AG09319 (cell line): ENCODE results near the gene ARHGEF16.

Experiments used
- DNase-seq: peaks from one replicate; pipeline ENCODE4 v3.0.0-alpha.2; 2010; ENCODE audit warnings: low read depth; ENCODE audit errors: extremely low read depth
- TF ChIP-seq, protein P1 (sequence below): IDR thresholded peaks from 2 replicates; pipeline ENCODE4 v1.5.1; 2011; ENCODE audit warnings: low read depth, mild to moderate bottlenecking, inconsistent platforms, low read length, moderate library complexity

Gene ARHGEF16

DNA sequence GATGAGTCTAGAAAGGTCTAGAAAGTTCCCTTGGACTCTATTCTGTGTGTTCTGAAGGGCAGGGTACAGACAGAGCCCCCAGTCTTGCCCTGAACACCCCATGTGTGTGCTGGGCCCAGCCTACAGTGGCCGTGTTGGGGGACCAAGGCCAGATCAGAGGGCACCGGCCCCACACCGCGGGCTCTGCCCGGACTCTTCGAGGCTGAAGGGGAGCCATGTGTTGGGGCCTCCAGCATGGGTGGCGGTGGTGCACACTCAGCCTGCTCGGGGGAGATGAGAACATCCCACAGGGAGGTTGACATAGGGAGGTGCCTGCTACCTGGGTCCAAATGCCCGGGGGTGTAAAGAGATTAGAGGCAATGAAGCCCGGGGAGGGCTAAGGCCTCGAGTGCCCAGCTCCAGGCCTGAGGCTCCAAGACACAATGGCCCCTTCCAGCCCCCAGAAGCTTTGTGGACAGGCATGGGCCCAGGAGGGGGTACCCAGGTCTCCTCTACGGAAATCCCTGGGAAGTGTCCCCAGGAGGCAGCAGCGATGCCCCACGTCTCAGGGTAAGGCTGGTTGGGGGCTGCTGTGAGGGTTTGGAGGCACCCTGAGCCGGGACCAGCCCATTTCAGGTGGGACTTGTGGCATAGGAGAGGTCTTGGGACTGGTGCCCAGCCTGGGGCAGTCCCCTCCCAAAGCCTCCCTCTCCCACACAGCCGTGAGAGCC, 12.1 kb downstream of the ARHGEF16 start:
- DNase-seq, result no peak
- TF ChIP-seq, protein P1, sequence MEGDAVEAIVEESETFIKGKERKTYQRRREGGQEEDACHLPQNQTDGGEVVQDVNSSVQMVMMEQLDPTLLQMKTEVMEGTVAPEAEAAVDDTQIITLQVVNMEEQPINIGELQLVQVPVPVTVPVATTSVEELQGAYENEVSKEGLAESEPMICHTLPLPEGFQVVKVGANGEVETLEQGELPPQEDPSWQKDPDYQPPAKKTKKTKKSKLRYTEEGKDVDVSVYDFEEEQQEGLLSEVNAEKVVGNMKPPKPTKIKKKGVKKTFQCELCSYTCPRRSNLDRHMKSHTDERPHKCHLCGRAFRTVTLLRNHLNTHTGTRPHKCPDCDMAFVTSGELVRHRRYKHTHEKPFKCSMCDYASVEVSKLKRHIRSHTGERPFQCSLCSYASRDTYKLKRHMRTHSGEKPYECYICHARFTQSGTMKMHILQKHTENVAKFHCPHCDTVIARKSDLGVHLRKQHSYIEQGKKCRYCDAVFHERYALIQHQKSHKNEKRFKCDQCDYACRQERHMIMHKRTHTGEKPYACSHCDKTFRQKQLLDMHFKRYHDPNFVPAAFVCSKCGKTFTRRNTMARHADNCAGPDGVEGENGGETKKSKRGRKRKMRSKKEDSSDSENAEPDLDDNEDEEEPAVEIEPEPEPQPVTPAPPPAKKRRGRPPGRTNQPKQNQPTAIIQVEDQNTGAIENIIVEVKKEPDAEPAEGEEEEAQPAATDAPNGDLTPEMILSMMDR, result no peak

DNA sequence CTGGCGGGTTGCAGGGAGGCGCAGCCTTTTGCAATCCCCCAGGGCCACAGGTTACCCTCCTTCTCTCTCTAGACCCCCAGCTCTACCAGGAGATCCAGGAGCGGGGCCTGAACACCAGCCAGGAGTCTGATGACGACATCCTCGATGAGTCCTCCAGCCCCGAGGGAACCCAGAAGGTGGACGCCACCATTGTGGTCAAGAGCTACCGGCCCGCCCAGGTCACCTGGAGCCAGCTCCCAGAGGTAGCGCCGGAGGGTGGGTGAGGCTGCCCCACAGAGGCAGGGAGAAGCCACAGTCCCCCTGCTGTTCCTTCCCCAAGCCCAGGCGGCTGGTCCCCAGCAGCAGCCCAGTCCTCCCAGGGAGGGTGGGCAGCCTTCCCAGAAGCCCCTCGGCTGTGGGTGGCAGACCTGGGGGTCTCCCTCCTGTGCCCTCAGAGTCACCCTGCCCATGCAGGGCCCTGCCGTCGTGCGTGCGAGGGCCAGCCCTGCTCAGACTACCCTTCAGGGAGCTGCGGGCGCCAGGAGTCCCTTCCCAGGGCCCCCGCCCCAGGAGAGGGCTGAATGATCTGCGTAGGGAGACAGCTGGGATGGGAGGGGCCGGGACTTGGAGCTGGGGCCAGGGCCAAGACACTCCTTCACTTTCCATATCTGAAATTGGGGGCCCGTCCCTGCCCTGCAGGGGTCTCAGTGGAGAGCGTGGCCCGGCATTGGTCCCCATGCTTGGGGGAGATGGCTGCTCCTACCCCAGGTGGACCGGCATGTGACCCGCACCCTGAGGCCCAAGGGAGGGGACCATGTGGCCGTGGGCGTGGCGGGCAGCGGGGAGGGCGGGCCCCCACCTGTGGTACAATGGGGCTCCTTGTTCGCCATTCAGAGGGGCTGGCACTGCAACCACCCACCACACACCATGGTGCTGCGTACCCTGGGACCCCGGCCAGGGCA, 12.9 kb downstream of the ARHGEF16 start:
- no peak for DNase-seq
- TF ChIP-seq, protein P1, result no peak

DNA sequence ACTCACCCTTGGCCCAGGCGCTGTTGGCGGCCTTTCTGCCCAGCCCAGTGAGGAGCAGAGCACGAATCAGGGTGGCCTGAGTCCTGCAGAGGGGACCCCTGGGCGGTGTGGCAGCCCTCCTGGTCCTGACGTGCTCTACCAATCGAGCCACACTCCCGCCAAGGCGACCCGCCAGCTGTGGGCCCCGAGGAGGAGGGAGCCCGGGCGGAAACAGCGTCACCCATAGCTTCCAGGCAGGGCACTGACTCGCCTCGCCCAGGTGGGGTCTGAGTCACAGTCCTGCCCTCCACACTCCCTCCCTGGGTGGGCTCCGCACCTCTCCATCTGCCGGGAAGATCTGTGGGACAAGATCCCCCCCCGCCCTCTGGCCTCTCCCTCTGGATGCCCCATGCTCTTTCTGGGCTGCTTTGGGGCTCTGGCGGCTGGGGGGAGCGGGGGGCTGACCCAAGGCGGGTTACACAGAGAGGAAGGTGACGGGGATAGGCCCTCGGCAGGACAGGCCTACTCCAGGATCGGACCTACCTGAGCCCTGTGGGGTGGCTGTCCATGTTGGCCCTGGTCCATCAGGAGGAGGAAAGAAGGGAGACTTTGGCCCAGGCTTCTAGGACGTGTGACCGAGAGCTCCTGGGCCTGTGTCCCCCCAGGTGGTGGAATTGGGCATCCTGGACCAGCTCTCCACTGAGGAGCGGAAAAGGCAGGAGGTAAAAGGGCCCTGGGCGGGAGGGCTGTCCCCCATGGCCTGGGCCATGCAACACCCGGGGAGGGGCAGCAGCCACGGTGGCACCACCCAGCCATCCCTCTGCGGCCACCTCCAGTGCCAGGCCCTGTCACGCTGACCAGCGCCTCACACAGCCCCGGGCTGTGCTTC, 14.0 kb downstream of the ARHGEF16 start:
- no peak for DNase-seq
- TF ChIP-seq, protein P1, result no peak

DNA sequence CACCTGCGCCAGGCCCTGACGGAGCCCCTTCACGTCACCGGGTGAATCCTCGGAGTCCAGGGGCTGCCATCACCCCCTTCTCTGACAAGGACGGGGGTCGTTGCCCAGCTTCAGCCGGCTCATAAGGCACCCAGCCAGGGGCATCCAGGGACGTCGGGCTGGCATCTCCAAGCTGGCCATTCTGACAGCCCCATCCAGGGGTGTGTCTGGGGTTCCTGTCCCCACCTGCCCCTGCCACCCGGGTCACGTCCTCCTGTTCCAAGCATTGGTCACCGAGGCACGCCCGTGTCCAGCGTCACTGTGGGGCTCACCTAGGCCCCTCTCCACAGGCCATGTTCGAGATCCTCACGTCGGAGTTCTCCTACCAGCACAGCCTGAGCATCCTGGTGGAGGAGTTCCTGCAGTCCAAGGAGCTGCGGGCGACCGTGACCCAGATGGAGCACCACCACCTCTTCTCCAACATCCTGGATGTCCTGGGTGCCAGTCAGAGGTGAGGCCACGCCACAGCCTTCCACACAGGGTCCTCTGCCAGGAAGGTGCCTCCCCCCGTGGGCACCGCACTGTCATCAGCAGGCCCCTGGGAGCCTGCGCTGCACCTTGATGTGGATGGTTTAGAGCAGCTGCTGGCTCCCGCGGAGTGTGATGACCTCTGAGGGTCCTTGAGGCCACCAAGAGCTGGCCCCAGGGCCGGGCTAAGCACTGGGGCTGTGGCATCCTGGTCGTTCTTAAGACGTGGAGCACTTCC, 14.8 kb downstream of the ARHGEF16 start:
- TF ChIP-seq, protein P1, result no peak
- no peak for DNase-seq

DNA sequence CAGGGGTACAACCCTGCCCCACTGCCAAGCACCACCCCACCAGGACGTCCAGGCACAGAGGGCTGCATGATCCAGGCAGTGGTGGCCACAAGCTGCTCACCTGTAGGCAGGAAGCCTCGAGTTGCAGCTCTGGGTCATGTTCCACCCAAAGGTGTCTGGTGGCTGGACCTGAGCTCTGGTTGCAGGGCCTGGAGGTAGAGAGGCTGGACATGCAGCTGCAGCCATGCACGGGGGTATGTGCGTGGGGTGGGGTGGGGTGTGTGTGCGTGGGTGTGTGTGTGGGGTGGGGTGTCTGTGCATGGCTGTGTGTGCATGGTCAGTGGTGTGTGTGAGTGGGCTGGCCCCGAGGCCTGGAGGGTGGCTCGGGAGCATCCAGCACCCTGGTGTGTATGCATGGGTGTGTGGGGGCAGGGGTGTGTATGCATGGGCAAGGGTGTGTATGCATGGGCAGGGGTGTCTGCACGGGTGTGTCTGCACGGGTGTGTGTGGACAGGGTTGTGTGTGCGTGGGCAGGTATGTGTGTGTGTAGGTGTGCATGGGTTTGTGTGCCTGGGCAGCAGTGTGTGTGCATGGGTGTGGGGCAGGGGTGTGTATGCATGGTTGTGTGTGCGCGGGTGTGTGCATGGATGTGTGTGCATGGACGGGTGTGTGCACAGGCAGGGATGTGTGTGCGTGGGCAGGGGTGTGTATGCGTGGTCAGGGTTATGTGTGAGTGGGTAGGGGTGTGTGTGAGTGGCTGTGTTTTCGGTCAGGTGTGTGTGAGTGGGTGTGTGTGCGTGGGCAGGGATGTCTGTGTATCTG, 15.6 kb downstream of the ARHGEF16 start:
- DNase-seq, result no peak
- TF ChIP-seq, protein P1, result no peak

DNA sequence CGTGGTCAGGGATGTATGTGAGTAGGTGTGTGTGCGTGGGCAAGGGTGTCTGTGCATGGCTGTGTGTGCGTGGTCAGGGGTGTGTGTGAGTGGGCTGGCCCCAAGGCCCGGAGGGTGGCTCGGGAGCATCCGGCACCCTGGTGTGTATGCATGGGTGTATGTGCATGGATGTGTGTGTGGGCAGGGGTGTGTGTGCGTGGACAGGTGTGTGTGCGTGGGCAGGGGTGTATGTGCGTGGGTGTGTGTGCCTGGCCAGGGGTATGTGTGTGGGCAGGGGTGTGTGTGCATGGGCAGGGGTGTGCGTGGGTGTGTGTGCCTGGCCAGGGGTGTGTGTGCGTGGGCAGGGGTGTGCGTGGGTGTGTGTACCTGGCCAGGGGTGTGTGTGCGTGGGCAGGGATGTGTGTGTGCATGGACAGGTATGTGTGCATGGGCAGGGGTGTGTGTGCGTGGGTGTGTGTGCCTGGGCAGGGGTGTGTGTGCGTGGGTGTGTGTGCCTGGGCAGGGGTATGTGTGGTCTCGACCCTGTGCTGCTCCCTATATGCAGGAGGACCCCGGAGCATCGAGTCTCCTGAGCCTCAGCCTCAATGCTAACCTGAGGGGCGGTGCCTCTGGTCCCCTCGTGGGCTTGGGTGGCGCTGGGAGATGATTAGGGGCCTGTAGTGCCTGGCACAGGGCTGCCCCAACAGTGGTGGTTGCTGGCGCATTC, 16.3 kb downstream of the ARHGEF16 start:
- TF ChIP-seq, protein P1, result no peak
- DNase-seq, result no peak
